ENCODE results near the gene PDSS2.

- TF ChIP-seq CTCF (IDR thresholded peaks at IDR 0.05) (no peak), ZFX (IDR thresholded peaks at IDR 0.05; ENCODE audit: borderline replicate concordance) (no peak)
These were observed 154.8 kb downstream of the PDSS2 start for GRCh38 chr6:107304421-107305025.

All from 22Rv1 (cell line).